ENCODE measurements around the gene SRGAP1. TPM values are rescaled to one million over a fixed set of nuclear protein-coding genes. Genes with fewer than 3 reads are reported as not detected.
"Not testable (repeated sequence)": the region's sequence is repeated elsewhere in the genome, so short reads cannot be mapped to it uniquely, and the experiment has no call there.

The SRGAP1 gene
- polyA plus RNA-seq, 1 experiment: 24.9 TPM

GRCh38 chr12:64065881-64066451 is 221.5 kb downstream of the SRGAP1 start:
- Histone ChIP-seq H3K27me3 (ENCODE audit: control insufficient read depth, insufficient read depth, low read length) (no peaks in the 10 kb centered on the region), H3K27ac (ENCODE audit: low read depth, low read length) (no peak overlapping the region), H3K9me3 (ENCODE audit: control insufficient read depth, insufficient read depth, low read length) (no peaks in the 10 kb centered on the region), H3K4me3 (ENCODE audit: low read depth, low read length) (no peak overlapping the region)
- POLR2A ChIA-PET: no interaction called here
- no peak for DNase-seq (ENCODE audit: low read depth, low spot score)
- CTCF ChIA-PET: interaction anchor here (0.9 to 1.1 kb wide), 2 partner anchors 11 to 223 kb away, joined by 3 to 7 read pairs; no protein-coding TSS in a partner anchor
- TF ChIP-seq CTCF (IDR thresholded peaks at IDR 0.05; ENCODE audit: low read depth, low read length): no peak

- ChIA-PET CTCF (interaction anchor here (1.1 kb wide), 1 partner anchor 10 kb away, joined by 7 read pairs; no protein-coding TSS in a partner anchor), POLR2A (no interaction called here)
Observed at GRCh38 chr12:64066776-64067175, 222.3 kb downstream of the SRGAP1 start.

GRCh38 chr12:64070454-64070853 is 226.0 kb downstream of the SRGAP1 start:
- H3K27me3 ChIP-seq (ENCODE audit: control insufficient read depth, insufficient read depth, low read length): no peaks in the 10 kb centered on the region
- POLR2A ChIA-PET: no interaction called here
- no peak for DNase-seq (ENCODE audit: low read depth, low spot score)
- H3K4me3 ChIP-seq (ENCODE audit: low read depth, low read length): no peak overlapping the region
- no peak for TF ChIP-seq CTCF (IDR thresholded peaks at IDR 0.05; ENCODE audit: low read depth, low read length)
- H3K27ac ChIP-seq (ENCODE audit: low read depth, low read length): no peak overlapping the region
- H3K9me3 ChIP-seq (ENCODE audit: control insufficient read depth, insufficient read depth, low read length): no peaks in the 10 kb centered on the region
- CTCF ChIA-PET: interaction anchor here (0.7 kb wide), 1 partner anchor 186 kb away, joined by 3 read pairs; no protein-coding TSS in a partner anchor

More at GRCh38 chr12:64066776-64067175, 222.3 kb downstream of the SRGAP1 start:
- TF ChIP-seq CTCF (IDR thresholded peaks at IDR 0.05; ENCODE audit: low read depth, low read length): no peak
- Histone ChIP-seq H3K27me3 (ENCODE audit: control insufficient read depth, insufficient read depth, low read length) (no peaks in the 10 kb centered on the region), H3K9me3 (ENCODE audit: control insufficient read depth, insufficient read depth, low read length) (no peaks in the 10 kb centered on the region), H3K4me3 (ENCODE audit: low read depth, low read length) (no peak overlapping the region), H3K27ac (ENCODE audit: low read depth, low read length) (no peak overlapping the region)
- no peak for DNase-seq (ENCODE audit: low read depth, low spot score)

- no peaks in the 10 kb centered on the region for H3K27me3 ChIP-seq (ENCODE audit: control insufficient read depth, insufficient read depth, low read length)
- H3K9me3 ChIP-seq (ENCODE audit: control insufficient read depth, insufficient read depth, low read length): no peaks in the 10 kb centered on the region
- no peak for DNase-seq (ENCODE audit: low read depth, low spot score)
- ChIA-PET POLR2A (no interaction called here), CTCF (no interaction called here)
- no peak overlapping the region for H3K27ac ChIP-seq (ENCODE audit: low read depth, low read length)
- H3K4me3 ChIP-seq (ENCODE audit: low read depth, low read length): no peak overlapping the region
- TF ChIP-seq CTCF (IDR thresholded peaks at IDR 0.05; ENCODE audit: low read depth, low read length): no peak
Observed at GRCh38 chr12:64072916-64073575, 228.5 kb downstream of the SRGAP1 start.

- DNase-seq (ENCODE audit: low read depth, low spot score); H3K27ac ChIP-seq (ENCODE audit: low read depth, low read length); H3K4me3 ChIP-seq (ENCODE audit: low read depth, low read length); H3K27me3 ChIP-seq (ENCODE audit: control insufficient read depth, insufficient read depth, low read length); H3K9me3 ChIP-seq (ENCODE audit: control insufficient read depth, insufficient read depth, low read length): not testable (repeated sequence)
- ChIA-PET POLR2A (interaction anchor here (0.6 kb wide), 1 partner anchor 155 kb away, joined by 3 read pairs; no protein-coding TSS in a partner anchor), CTCF (interaction anchor here (1.1 to 2.0 kb wide), 4 partner anchors 10 to 232 kb away, joined by 3 to 7 read pairs (median 4); partner anchors contain the start of gene SRGAP1)
Observed at GRCh38 chr12:64076565-64076964, 232.1 kb downstream of the SRGAP1 start.

Data from AG04450 (cell line).